HepG2 (cell line): ENCODE results near the gene UBC. TPM values are rescaled to one million over a fixed set of nuclear protein-coding genes. Genes with fewer than 3 reads are reported as not detected.
A peak's percentile ranks its signal among the peaks of the same experiment; 100 is the strongest.

ENCODE experiments used
- CREB1 ChIP-seq, 2 experiments: fragments of 450-650 bp in 1 of 2; IDR thresholded peaks; 2 replicates each; pipeline ENCODE4 v1.6.1; 2016 to 2017; ENCODE audit warnings: control low read depth in 1 of 2, mild to moderate bottlenecking in 1 of 2, missing compliant biosample characterization in 1 of 2, missing genetic modification characterization in 1 of 2
- HOXA5 ChIP-seq: sonication (generic); formaldehyde crosslinking; IDR thresholded peaks from 2 replicates; pipeline ENCODE4 v1.4.0; 2020; ENCODE audit warnings: missing genetic modification reagents
- NR2F2 ChIP-seq: IDR thresholded peaks from 2 replicates; pipeline ENCODE4 v1.6.1; 2012; ENCODE audit warnings: low read depth, inconsistent platforms, borderline replicate concordance
- PLRG1 ChIP-seq: fragments of 450-650 bp; conservative IDR thresholded peaks from 2 replicates; pipeline ENCODE4 v1.6.1; 2016
- POLR2A ChIP-seq, 2 experiments: IDR thresholded peaks; 2 replicates each; pipeline ENCODE4 v1.6.1; 2011; ENCODE audit warnings: low read depth in 2 of 2, low read length in 2 of 2, mild to moderate bottlenecking in 1 of 2, moderate library complexity in 1 of 2; ENCODE audit not compliant: insufficient read depth in 1 of 2
- RBFOX2 ChIP-seq: fragments of 200-400 bp; formaldehyde crosslinking; IDR thresholded peaks from 2 replicates; pipeline ENCODE4 v1.6.1; 2017; ENCODE audit warnings: low read depth, mild to moderate bottlenecking, low read length
- RBM22 ChIP-seq: fragments of 200-400 bp; formaldehyde crosslinking; optimal IDR thresholded peaks from 2 replicates; pipeline ENCODE3; 2017; ENCODE audit warnings: mild to moderate bottlenecking, low read length, moderate library complexity
- SIX4 ChIP-seq: sonication (generic); formaldehyde crosslinking; IDR thresholded peaks from 2 replicates; pipeline ENCODE4 v1.4.0; 2020; ENCODE audit warnings: missing genetic modification reagents
- SNAPC2 ChIP-seq: sonication (generic); formaldehyde crosslinking; IDR thresholded peaks from 2 replicates; pipeline ENCODE4 v1.8.1; 2022; ENCODE audit warnings: mild to moderate bottlenecking, missing genetic modification reagents
- SUZ12 ChIP-seq: fragments of 150-350 bp; IDR thresholded peaks from 2 replicates; pipeline ENCODE4 v1.6.1; 2014; ENCODE audit warnings: low read depth, low read length
- SYNCRIP ChIP-seq: fragments of 200-400 bp; formaldehyde crosslinking; IDR thresholded peaks from 2 replicates; pipeline ENCODE4 v1.6.1; 2018; ENCODE audit warnings: mild to moderate bottlenecking, low read depth, low read length; ENCODE audit not compliant: insufficient read depth
- THYN1 ChIP-seq: sonication (generic); formaldehyde crosslinking; IDR thresholded peaks from 2 replicates; pipeline ENCODE4 v1.8.1; 2023; ENCODE audit warnings: low read depth, mild to moderate bottlenecking, moderate library complexity, missing genetic modification reagents, borderline replicate concordance
- ZFP36L1 ChIP-seq: sonication (generic); formaldehyde crosslinking; IDR thresholded peaks from 2 replicates; pipeline ENCODE4 v1.8.0; 2022; ENCODE audit warnings: mild to moderate bottlenecking, missing genetic modification reagents, moderate library complexity
- ZNF879 ChIP-seq: sonication (generic); formaldehyde crosslinking; IDR thresholded peaks from 2 replicates; pipeline ENCODE4 v1.8.1; 2023; ENCODE audit warnings: missing genetic modification reagents
- polyA plus RNA-seq, 8 experiments: library from polyadenylated mRNA; depleted of rRNA in 3 of 8; stranded (reverse) in 7 of 8; unstranded in 1 of 8; fragments of >200 nt; fragmentation: Illumina TruSeq in 4 of 8; extraction: Trizol in 4 of 8; gene quantifications; 2 replicates each; pipeline versions ENCODE4 v1.2.1 to v1.2.3, GENCODE V29; 2011 to 2016; ENCODE audit warnings: low read depth in 4 of 8, missing spikeins in 1 of 8, mixed read lengths in 1 of 8; ENCODE audit not compliant: insufficient read depth in 1 of 8
- total RNA-seq, 5 experiments: library from RNA; depleted of rRNA; stranded (reverse); fragments of >200 nt; fragmentation: Illumina TruSeq; extraction: Trizol; gene quantifications; 2 replicates each; pipeline ENCODE4 v1.2.3, GENCODE V29; 2016; ENCODE audit warnings: low read depth in 1 of 5
- TF ChIP-seq, protein P1 (sequence below): sonication (generic); formaldehyde crosslinking; IDR thresholded peaks from 2 replicates; pipeline ENCODE4 v1.4.0; 2020; ENCODE audit warnings: missing genetic modification reagents, borderline replicate concordance
- TF ChIP-seq, protein P2 (sequence below): sonication (generic); formaldehyde crosslinking; IDR thresholded peaks from 2 replicates; pipeline ENCODE4 v1.4.0; 2020; ENCODE audit warnings: mild to moderate bottlenecking, missing genetic modification reagents, borderline replicate concordance

The UBC gene
- total and polyA plus RNA-seq, 2 of the 13 experiments (the other 11 are each of a cell fraction or from before 2014, with no cell fraction given): 805 to 1,432 TPM

- peak; percentile 99 for TF ChIP-seq CREB1 (IDR thresholded peaks at IDR 0.05)
- TF ChIP-seq CREB1 (CRISPR knock-in tag; IDR thresholded peaks at IDR 0.05): no peak; the same call in 1 of the 2 replicates
- no peak for TF ChIP-seq POLR2A (IDR thresholded peaks at IDR 0.05; ENCODE audit: insufficient read depth in 1 of 2, low read depth in 2 of 2, low read length in 2 of 2)
- no peak for TF ChIP-seq SYNCRIP
- peak; percentile 18; the same call in 1 of the 2 replicates for TF ChIP-seq SIX4 (CRISPR knock-in tag)
- TF ChIP-seq ZNF879 (CRISPR knock-in tag): no peak
- TF ChIP-seq, protein P1, sequence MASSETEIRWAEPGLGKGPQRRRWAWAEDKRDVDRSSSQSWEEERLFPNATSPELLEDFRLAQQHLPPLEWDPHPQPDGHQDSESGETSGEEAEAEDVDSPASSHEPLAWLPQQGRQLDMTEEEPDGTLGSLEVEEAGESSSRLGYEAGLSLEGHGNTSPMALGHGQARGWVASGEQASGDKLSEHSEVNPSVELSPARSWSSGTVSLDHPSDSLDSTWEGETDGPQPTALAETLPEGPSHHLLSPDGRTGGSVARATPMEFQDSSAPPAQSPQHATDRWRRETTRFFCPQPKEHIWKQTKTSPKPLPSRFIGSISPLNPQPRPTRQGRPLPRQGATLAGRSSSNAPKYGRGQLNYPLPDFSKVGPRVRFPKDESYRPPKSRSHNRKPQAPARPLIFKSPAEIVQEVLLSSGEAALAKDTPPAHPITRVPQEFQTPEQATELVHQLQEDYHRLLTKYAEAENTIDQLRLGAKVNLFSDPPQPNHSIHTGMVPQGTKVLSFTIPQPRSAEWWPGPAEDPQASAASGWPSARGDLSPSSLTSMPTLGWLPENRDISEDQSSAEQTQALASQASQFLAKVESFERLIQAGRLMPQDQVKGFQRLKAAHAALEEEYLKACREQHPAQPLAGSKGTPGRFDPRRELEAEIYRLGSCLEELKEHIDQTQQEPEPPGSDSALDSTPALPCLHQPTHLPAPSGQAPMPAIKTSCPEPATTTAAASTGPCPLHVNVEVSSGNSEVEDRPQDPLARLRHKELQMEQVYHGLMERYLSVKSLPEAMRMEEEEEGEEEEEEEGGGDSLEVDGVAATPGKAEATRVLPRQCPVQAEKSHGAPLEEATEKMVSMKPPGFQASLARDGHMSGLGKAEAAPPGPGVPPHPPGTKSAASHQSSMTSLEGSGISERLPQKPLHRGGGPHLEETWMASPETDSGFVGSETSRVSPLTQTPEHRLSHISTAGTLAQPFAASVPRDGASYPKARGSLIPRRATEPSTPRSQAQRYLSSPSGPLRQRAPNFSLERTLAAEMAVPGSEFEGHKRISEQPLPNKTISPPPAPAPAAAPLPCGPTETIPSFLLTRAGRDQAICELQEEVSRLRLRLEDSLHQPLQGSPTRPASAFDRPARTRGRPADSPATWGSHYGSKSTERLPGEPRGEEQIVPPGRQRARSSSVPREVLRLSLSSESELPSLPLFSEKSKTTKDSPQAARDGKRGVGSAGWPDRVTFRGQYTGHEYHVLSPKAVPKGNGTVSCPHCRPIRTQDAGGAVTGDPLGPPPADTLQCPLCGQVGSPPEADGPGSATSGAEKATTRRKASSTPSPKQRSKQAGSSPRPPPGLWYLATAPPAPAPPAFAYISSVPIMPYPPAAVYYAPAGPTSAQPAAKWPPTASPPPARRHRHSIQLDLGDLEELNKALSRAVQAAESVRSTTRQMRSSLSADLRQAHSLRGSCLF (CRISPR knock-in tag): peak; percentile 83
- TF ChIP-seq NR2F2: no peak
- 0 out of 2 replicates have a peak, but pooled peaks have one; percentile 75 for TF ChIP-seq ZFP36L1
- TF ChIP-seq THYN1 (CRISPR knock-in tag): no peak
- TF ChIP-seq RBM22: peak; percentile 10
- no peak for TF ChIP-seq PLRG1
- TF ChIP-seq HOXA5 (CRISPR knock-in tag): no peak
- no peak for TF ChIP-seq SUZ12
- TF ChIP-seq, protein P2, sequence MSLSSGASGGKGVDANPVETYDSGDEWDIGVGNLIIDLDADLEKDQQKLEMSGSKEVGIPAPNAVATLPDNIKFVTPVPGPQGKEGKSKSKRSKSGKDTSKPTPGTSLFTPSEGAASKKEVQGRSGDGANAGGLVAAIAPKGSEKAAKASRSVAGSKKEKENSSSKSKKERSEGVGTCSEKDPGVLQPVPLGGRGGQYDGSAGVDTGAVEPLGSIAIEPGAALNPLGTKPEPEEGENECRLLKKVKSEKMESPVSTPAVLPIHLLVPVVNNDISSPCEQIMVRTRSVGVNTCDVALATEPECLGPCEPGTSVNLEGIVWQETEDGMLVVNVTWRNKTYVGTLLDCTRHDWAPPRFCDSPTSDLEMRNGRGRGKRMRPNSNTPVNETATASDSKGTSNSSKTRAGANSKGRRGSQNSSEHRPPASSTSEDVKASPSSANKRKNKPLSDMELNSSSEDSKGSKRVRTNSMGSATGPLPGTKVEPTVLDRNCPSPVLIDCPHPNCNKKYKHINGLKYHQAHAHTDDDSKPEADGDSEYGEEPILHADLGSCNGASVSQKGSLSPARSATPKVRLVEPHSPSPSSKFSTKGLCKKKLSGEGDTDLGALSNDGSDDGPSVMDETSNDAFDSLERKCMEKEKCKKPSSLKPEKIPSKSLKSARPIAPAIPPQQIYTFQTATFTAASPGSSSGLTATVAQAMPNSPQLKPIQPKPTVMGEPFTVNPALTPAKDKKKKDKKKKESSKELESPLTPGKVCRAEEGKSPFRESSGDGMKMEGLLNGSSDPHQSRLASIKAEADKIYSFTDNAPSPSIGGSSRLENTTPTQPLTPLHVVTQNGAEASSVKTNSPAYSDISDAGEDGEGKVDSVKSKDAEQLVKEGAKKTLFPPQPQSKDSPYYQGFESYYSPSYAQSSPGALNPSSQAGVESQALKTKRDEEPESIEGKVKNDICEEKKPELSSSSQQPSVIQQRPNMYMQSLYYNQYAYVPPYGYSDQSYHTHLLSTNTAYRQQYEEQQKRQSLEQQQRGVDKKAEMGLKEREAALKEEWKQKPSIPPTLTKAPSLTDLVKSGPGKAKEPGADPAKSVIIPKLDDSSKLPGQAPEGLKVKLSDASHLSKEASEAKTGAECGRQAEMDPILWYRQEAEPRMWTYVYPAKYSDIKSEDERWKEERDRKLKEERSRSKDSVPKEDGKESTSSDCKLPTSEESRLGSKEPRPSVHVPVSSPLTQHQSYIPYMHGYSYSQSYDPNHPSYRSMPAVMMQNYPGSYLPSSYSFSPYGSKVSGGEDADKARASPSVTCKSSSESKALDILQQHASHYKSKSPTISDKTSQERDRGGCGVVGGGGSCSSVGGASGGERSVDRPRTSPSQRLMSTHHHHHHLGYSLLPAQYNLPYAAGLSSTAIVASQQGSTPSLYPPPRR (CRISPR knock-in tag): peak; percentile 37; the same call in 1 of the 2 replicates
- TF ChIP-seq RBFOX2: peak; percentile 80
- TF ChIP-seq SNAPC2 (CRISPR knock-in tag): no peak
These were observed 717 bp downstream of the UBC start (continued) for GRCh38 chr12:124913474-124914391.
